ENCODE measurements around the gene ATG12. TPM values are rescaled to one million over a fixed set of nuclear protein-coding genes. Genes with fewer than 3 reads are reported as not detected.

Gene ATG12
- polyA plus RNA-seq, 1 donor (not counting 4 experiments of a cell fraction or from before 2014, with no cell fraction given), result 90.7 TPM

- no peaks in the 10 kb centered on the region for H3K79me2 ChIP-seq (ENCODE audit: control insufficient read depth, insufficient read depth, low read length)
- H4K20me1 ChIP-seq (ENCODE audit: control insufficient read depth, extremely low read depth, insufficient read depth, low read length), result no peaks in the 10 kb centered on the region
- FAIRE-seq (no peak), DNase-seq (ENCODE audit: low read depth, low spot score) (no peak)
- TF ChIP-seq, protein P1, sequence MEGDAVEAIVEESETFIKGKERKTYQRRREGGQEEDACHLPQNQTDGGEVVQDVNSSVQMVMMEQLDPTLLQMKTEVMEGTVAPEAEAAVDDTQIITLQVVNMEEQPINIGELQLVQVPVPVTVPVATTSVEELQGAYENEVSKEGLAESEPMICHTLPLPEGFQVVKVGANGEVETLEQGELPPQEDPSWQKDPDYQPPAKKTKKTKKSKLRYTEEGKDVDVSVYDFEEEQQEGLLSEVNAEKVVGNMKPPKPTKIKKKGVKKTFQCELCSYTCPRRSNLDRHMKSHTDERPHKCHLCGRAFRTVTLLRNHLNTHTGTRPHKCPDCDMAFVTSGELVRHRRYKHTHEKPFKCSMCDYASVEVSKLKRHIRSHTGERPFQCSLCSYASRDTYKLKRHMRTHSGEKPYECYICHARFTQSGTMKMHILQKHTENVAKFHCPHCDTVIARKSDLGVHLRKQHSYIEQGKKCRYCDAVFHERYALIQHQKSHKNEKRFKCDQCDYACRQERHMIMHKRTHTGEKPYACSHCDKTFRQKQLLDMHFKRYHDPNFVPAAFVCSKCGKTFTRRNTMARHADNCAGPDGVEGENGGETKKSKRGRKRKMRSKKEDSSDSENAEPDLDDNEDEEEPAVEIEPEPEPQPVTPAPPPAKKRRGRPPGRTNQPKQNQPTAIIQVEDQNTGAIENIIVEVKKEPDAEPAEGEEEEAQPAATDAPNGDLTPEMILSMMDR (optimal IDR thresholded peaks at IDR 0.05 in 1 of 3, IDR thresholded peaks at IDR 0.05 in 1 of 3, conservative IDR thresholded peaks at IDR 0.05 in 1 of 3; ENCODE audit: extremely low read depth in 1 of 3, insufficient read depth in 2 of 3, low read length in 3 of 3), result no peak
- TF ChIP-seq EZH2 (IDR thresholded peaks at IDR 0.05; ENCODE audit: low read length), result no peak
- no peaks in the 10 kb centered on the region for H3K36me3 ChIP-seq (ENCODE audit: control insufficient read depth in 2 of 2, extremely low read depth in 1 of 2, insufficient read depth in 2 of 2, low read length in 2 of 2)
- H3K9me3 ChIP-seq (ENCODE audit: control insufficient read depth, low read depth, low read length), result no peaks in the 10 kb centered on the region
- no peak overlapping the region for H3K4me2 ChIP-seq (ENCODE audit: control insufficient read depth, extremely low read depth, insufficient read depth, low read depth, low read length)
- dilution Hi-C loops (cut with MboI; ENCODE audit: extremely low pct_ligation_motif_present, low sequenced_read_pairs), result no loop called here
- H3K9ac ChIP-seq (ENCODE audit: control insufficient read depth, extremely low read depth, insufficient read depth, low read length), result no peak overlapping the region
- no peaks in the 10 kb centered on the region for H3K9me1 ChIP-seq (ENCODE audit: control insufficient read depth, extremely low read depth, insufficient read depth, low read length)
- no peak overlapping the region for H3K4me3 ChIP-seq (ENCODE audit: control insufficient read depth in 2 of 3, extremely low read depth in 1 of 3, insufficient read depth in 2 of 3, low read depth in 1 of 3, low read length in 3 of 3)
- H3K27ac ChIP-seq (ENCODE audit: control insufficient read depth, insufficient read depth, low read length), result no peak overlapping the region
- H3K27me3 ChIP-seq (ENCODE audit: control insufficient read depth, extremely low read depth, insufficient read depth, low read length), result no peaks in the 10 kb centered on the region
- H3K4me1 ChIP-seq (ENCODE audit: control insufficient read depth, extremely low read depth, insufficient read depth, low read length), result no peaks in the 10 kb centered on the region
- H2AFZ ChIP-seq (ENCODE audit: control insufficient read depth, low read length), result no peak overlapping the region
Observed at GRCh38 chr5:115801984-115802383, 39.4 kb downstream of the ATG12 start.

- no peaks in the 10 kb centered on the region for H4K20me1 ChIP-seq (ENCODE audit: control insufficient read depth, extremely low read depth, insufficient read depth, low read length)
- no peak overlapping the region for H3K27ac ChIP-seq (ENCODE audit: control insufficient read depth, insufficient read depth, low read length)
- H3K27me3 ChIP-seq (ENCODE audit: control insufficient read depth, extremely low read depth, insufficient read depth, low read length), result no peaks in the 10 kb centered on the region
- dilution Hi-C loops (cut with MboI; ENCODE audit: extremely low pct_ligation_motif_present, low sequenced_read_pairs), result no loop called here
- TF ChIP-seq EZH2 (IDR thresholded peaks at IDR 0.05; ENCODE audit: low read length), result no peak
- no peak overlapping the region for H3K4me2 ChIP-seq (ENCODE audit: control insufficient read depth, extremely low read depth, insufficient read depth, low read depth, low read length)
- H3K79me2 ChIP-seq (ENCODE audit: control insufficient read depth, insufficient read depth, low read length), result no peaks in the 10 kb centered on the region
- no peaks in the 10 kb centered on the region for H3K9me1 ChIP-seq (ENCODE audit: control insufficient read depth, extremely low read depth, insufficient read depth, low read length)
- H3K9me3 ChIP-seq (ENCODE audit: control insufficient read depth, low read depth, low read length), result no peaks in the 10 kb centered on the region
- H3K4me3 ChIP-seq (ENCODE audit: control insufficient read depth in 2 of 3, extremely low read depth in 1 of 3, insufficient read depth in 2 of 3, low read depth in 1 of 3, low read length in 3 of 3), result no peak overlapping the region
- no peak for FAIRE-seq
- DNase-seq (ENCODE audit: low read depth, low spot score), result no peak
- H3K36me3 ChIP-seq (ENCODE audit: control insufficient read depth in 2 of 2, extremely low read depth in 1 of 2, insufficient read depth in 2 of 2, low read length in 2 of 2), result no peaks in the 10 kb centered on the region
- no peaks in the 10 kb centered on the region for H3K4me1 ChIP-seq (ENCODE audit: control insufficient read depth, extremely low read depth, insufficient read depth, low read length)
- no peak overlapping the region for H2AFZ ChIP-seq (ENCODE audit: control insufficient read depth, low read length)
- H3K9ac ChIP-seq (ENCODE audit: control insufficient read depth, extremely low read depth, insufficient read depth, low read length), result no peak overlapping the region
Observed at GRCh38 chr5:115801152-115801551, 40.2 kb downstream of the ATG12 start.

DNA sequence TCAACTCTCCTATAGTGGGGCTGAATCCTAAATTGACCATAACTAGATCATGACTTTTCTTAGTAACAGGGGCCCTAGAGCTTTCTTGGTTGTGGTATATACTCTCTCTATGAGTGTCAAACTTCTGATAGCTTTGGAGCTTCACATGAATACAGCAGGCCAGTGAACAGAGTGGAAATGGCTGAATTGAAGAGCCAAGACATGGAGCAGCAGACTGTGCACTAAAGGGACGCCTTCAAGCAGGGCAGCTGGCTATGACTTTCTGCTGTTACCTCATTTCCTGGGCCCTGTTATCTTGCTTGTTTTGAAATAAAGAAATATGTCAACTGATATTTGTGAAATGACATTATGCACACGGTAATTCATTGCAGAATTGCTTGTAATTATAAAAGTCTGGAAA, 41.3 kb downstream of the ATG12 start:
- Histone ChIP-seq H4K20me1 (ENCODE audit: control insufficient read depth, extremely low read depth, insufficient read depth, low read length) (no peaks in the 10 kb centered on the region), H3K36me3 (ENCODE audit: control insufficient read depth in 2 of 2, extremely low read depth in 1 of 2, insufficient read depth in 2 of 2, low read length in 2 of 2) (no peaks in the 10 kb centered on the region), H3K9me3 (ENCODE audit: control insufficient read depth, low read depth, low read length) (no peaks in the 10 kb centered on the region), H3K4me3 (ENCODE audit: control insufficient read depth in 2 of 3, extremely low read depth in 1 of 3, insufficient read depth in 2 of 3, low read depth in 1 of 3, low read length in 3 of 3) (no peak overlapping the region), H3K9me1 (ENCODE audit: control insufficient read depth, extremely low read depth, insufficient read depth, low read length) (no peaks in the 10 kb centered on the region), H3K4me1 (ENCODE audit: control insufficient read depth, extremely low read depth, insufficient read depth, low read length) (no peaks in the 10 kb centered on the region), H3K9ac (ENCODE audit: control insufficient read depth, extremely low read depth, insufficient read depth, low read length) (no peak overlapping the region), H3K4me2 (ENCODE audit: control insufficient read depth, extremely low read depth, insufficient read depth, low read depth, low read length) (no peak overlapping the region), H3K27me3 (ENCODE audit: control insufficient read depth, extremely low read depth, insufficient read depth, low read length) (no peaks in the 10 kb centered on the region), H3K79me2 (ENCODE audit: control insufficient read depth, insufficient read depth, low read length) (no peaks in the 10 kb centered on the region), H2AFZ (ENCODE audit: control insufficient read depth, low read length) (no peak overlapping the region), H3K27ac (ENCODE audit: control insufficient read depth, insufficient read depth, low read length) (no peak overlapping the region)
- no peak for FAIRE-seq
- dilution Hi-C loops (cut with MboI; ENCODE audit: extremely low pct_ligation_motif_present, low sequenced_read_pairs), result no loop called here
- DNase-seq (ENCODE audit: low read depth, low spot score), result no peak
- TF ChIP-seq EZH2 (IDR thresholded peaks at IDR 0.05; ENCODE audit: low read length), result no peak
- TF ChIP-seq, protein P1 (optimal IDR thresholded peaks at IDR 0.05 in 1 of 3, IDR thresholded peaks at IDR 0.05 in 1 of 3, conservative IDR thresholded peaks at IDR 0.05 in 1 of 3; ENCODE audit: extremely low read depth in 1 of 3, insufficient read depth in 2 of 3, low read length in 3 of 3), result no peak

All from keratinocyte (primary cell).